Posterior vena cava (tissue), 2 donors: ENCODE data around the gene EEF1A2. TPM values are rescaled to one million over a fixed set of nuclear protein-coding genes. Genes with fewer than 3 reads are reported as not detected.

ENCODE experiments used
- DNase-seq: peaks from one replicate; pipeline ENCODE4 v3.0.0-alpha.2; 2020; ENCODE audit warnings: low spot score
- intact Hi-C, 2 donors: fragments of 100-400 bp; cut with DNase I; formaldehyde crosslinking; loops; one replicate each; pipeline versions ENCODE4 v1.14.1 to v1.14.2; 2022 to 2023
- total RNA-seq, 2 donors: library from RNA; stranded (reverse); fragmentation: NEBNext Ultra II Directional; extraction: Animal tissue kit (Norgen Biotek cat#: 25700); gene quantifications; one replicate each; pipeline ENCODE4 v1.2.1, GENCODE V29; 2021
- donor health status: DM: yes; HTN: yes; CAD: no.
- donor health status: DM: yes; HTN: yes; CAD: no.

Gene EEF1A2
- total RNA-seq, 2 donors from 2014 or later, result 0.42 to 2.6 TPM

GRCh38 chr20:63538204-63539091, 39.6 kb upstream of the EEF1A2 start:
- DNase-seq, result no peak
- intact Hi-C loops, result loop anchor here in 1 of 2 donors (5.0 to 10.0 kb wide), 2 partner anchors 106 to 434 kb away; no protein-coding TSS in a partner anchor

- intact Hi-C loops, result loop anchor here in 1 of 2 donors (5.0 to 10.0 kb wide), 2 partner anchors 107 to 435 kb away; no protein-coding TSS in a partner anchor
- peak; percentile 96 for DNase-seq
Observed at GRCh38 chr20:63537525-63538203, 38.8 kb upstream of the EEF1A2 start.

DNA sequence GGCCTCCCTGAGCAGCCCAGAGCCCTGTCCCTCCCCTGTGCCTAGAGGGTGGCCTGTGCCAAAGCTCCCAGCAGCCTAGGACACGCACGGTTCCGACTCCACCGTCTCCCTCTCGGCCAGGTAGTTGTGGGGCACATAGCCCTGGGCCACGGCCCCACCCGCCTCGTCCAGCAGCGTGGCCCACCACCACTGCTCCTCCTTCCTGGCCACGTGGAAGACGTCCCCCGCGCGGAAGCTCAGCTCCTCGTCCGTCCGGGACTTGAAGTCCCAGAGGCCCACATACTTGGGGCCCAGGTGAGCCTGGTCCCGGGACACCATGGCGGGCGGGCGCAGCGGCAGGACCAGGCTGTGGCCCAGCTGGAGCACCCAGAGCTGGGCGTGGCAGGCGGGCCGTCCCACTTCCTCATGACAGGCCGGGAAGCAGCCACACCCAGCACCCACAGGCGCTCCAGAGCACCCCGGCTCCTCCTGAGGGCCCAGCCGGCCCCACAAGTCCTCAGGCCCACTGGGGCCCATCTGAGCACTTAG, 38.2 kb upstream of the EEF1A2 start, which contains the start of gene PTK6:
TSS of gene PTK6 (minus strand) at position 380 of the 528 bp plus-strand sequence. CDS start at position 318, 62 bp downstream.
- DNase-seq, result peak; percentile 87
- intact Hi-C loops, result loop anchor here in 1 of 2 donors (5.0 to 10.0 kb wide), 2 partner anchors 108 to 435 kb away; no protein-coding TSS in a partner anchor

DNA sequence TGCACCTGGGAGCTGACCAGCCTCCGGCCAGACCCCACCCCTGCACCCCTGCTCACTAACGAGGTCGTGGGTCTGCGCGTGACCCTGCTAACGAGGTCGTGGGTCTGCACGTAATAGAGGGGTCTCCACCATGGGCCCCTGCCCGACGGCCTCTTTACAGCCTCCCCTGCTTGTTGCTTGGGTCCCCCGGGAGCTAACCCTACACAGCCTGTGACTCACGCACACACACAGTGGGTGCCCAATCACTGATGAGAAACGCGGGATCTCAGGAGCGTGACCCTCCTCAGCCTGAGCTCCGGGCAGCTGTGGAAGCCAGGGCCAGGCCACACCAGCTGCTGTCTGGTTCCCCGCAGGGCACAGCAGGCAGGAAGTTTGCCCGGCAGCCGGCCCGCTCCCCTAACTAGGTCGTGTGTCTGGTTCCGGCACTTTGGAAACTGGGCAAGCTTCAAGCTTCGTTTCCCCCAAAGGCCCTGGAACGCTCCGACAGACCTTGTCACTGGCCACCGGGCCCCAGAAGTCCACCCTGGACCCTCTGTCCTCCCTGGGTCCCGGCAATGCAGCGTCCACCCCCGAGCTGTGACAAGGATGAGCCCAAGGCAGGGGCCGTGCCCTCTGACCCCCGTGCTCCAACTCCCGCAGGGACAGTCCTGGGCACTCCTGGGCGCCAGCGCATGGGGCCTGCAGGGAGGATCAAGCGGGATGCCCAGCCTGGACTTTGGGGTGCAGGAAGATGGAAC, 37.5 kb upstream of the EEF1A2 start:
- intact Hi-C loops, result loop anchor here in 1 of 2 donors (5.0 to 10.0 kb wide), 2 partner anchors 108 to 436 kb away; no protein-coding TSS in a partner anchor
- no peak for DNase-seq

GRCh38 chr20:63534831-63535651, 36.2 kb upstream of the EEF1A2 start:
- intact Hi-C loops, result loop anchor here in 1 of 2 donors (5.0 to 10.0 kb wide), 2 partner anchors 110 to 437 kb away; no protein-coding TSS in a partner anchor
- DNase-seq, result peak; percentile 84

GRCh38 chr20:63534427-63534830, 35.5 kb upstream of the EEF1A2 start:
- DNase-seq, result no peak
- intact Hi-C loops, result loop anchor here in 1 of 2 donors (10.0 kb wide), 1 partner anchor 110 kb away; no protein-coding TSS in a partner anchor

- intact Hi-C loops, result loop anchor here in 1 of 2 donors (10.0 kb wide), 1 partner anchor 111 kb away; no protein-coding TSS in a partner anchor
- DNase-seq, result no peak
Observed at GRCh38 chr20:63533871-63534393, 35.0 kb upstream of the EEF1A2 start.

DNA sequence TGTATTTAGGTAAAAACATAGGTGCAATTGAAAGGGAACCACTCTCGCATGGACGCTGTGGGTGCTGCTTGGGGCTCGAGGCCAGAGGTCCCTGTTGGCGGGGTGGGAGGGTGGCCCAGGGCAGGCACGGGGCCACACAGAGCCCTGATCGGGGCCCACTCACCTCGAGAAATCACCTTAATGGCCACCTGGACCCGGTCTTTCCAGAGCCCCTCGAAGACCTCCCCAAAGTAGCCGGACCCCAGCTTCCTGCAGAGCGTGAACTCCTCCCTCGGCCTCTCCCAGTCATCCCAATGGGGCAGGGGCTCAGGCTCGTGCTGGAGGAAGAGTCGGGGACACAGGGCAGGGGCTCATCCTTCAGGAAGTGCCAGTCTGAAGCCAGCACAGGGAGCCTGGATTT, 34.5 kb upstream of the EEF1A2 start:
- intact Hi-C loops, result loop anchor here in 1 of 2 donors (10.0 kb wide), 1 partner anchor 111 kb away; no protein-coding TSS in a partner anchor
- no peak for DNase-seq

- no peak for DNase-seq
- intact Hi-C loops, result loop anchor here in 1 of 2 donors (10.0 kb wide), 1 partner anchor 112 kb away; no protein-coding TSS in a partner anchor
Observed at GRCh38 chr20:63532449-63532971, 33.6 kb upstream of the EEF1A2 start.

DNA sequence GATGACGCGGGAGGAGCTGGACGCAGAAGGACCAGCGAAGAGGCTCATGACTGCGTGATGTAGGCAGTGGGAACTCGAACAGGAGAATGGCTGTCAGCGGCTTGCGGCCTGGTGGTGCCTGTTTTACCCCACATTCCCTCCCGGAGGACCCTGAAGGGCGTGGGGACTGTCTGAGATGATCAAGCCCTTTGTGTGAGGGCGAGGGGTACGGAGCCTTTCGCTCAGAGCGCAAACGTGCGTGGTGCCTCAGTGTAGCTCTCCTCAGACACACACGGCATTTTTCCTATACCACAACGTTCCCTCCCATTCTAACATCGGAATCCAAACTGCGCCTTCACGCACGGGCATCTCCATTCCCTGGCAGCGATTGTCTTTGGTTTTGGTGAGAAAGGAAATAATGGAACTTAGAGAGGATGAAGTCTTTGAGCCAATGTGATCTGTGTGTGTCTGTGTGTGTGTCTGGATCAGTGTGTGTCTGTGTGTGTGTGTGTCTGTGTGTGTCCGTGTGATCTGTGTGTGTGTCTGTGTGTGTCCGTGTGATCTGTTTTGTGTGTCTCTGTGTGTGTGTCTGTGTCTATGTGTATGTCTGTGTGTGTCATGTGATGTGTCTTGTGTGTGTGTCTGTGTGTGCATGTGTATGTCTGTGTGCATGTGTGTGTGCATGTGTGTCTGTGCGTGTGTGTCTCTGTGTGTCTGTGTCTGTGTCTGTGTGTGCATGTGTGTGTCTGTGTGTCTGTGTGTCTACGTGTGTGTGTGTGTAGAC, 33.0 kb upstream of the EEF1A2 start:
- intact Hi-C loops, result loop anchor here in 1 of 2 donors (10.0 kb wide), 1 partner anchor 113 kb away; no protein-coding TSS in a partner anchor

DNA sequence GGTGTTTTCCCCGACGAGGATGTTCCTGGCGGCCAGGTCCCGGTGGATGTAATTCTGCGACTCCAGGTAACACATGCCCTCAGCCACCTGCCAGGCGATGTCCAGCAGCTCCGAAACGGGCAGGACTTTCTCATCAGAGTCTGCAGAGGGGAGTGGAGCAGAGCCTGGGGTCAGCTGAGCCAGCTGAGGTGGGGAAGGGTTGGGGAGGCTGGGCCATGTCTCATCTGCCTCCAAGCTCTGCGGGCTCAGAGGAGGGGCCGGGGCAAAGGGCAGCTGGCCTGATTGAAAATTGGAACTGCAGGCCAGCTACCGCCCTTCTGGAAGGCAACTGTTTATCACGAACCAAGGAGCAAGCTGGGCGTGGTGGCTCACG, 31.9 kb upstream of the EEF1A2 start:
- no peak for DNase-seq
- intact Hi-C loops, result loop anchor here in 1 of 2 donors (10.0 kb wide), 1 partner anchor 114 kb away; no protein-coding TSS in a partner anchor

More for the DNA sequence above, 33.0 kb upstream of the EEF1A2 start:
- DNase-seq, result no peak

DNA sequence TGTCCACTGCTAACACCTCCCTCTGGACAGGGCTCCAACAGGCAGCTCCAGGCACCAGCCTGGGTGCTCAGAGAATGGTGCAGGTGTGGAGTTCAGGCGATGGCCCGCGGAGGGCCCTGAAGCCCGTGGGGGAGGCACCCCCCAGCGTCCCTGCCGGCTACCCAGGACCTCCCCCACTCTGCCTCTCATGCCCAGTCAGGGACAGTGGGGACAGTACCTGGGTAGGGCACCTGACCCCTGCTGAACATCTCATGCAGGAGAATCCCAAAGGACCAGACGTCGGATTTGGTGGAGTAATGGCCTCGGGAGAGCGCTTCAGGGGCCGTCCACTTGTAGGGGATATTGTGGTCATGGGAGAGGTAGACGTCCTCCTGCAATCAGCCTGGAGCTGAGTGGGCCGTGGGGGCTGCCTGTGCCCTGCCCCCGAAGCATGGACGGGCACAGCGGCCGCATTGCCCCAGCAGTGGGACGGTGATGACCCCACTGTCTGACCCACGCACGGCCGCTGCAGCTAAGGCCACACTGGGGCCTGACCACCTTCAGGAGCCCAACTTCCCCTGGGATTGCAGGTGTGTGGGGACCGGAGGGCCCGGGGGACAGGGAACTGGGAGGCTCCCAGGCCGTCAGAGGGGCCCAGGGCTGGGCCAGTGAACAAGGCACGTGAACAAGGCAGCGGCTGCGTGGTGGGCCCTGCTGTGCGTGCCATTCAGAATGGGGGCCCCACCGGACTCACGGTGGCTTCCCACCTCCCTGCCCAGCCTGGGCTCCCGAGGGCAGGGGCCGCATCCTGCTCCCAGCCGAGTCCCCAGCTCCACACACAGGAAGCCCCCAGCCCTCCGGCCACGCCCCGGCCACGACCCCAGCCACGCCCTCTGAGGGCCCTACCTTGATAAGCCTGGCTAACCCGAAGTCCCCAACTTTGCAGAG, 31.2 kb upstream of the EEF1A2 start:
- DNase-seq, result no peak

GRCh38 chr20:63529180-63529860, 30.4 kb upstream of the EEF1A2 start:
- intact Hi-C loops, result no loop called here
- DNase-seq, result no peak

More for the DNA sequence above, 31.2 kb upstream of the EEF1A2 start:
- intact Hi-C loops, result loop anchor here in 1 of 2 donors (10.0 kb wide), 1 partner anchor 115 kb away; no protein-coding TSS in a partner anchor

GRCh38 chr20:63527184-63527583, 28.3 kb upstream of the EEF1A2 start:
- intact Hi-C loops, result no loop called here
- no peak for DNase-seq

DNA sequence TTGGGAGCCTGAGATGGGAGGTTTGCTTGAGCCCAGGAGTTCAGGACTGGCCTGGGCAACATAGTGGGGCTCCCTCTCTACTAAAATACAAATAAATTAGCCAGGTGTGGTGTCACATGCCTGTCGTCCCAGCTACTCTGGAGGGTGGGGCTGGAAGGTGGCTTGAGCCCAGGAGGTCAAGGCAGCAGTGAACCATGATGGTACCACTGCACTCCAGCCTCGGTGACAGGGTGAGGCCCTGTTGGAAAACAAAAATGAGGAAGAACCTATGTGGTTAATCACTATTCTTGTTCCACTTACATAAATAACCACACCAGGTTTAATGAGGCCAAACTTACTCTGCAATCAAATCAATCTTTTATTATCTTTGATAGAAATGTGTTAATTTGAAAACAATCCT, 27.1 kb upstream of the EEF1A2 start:
- no peak for DNase-seq
- intact Hi-C loops, result no loop called here
